HepG2 (cell line): Measurements from ENCODE around the gene JOSD1. TPM values are rescaled to one million over a fixed set of nuclear protein-coding genes. Genes with fewer than 3 reads are reported as not detected.
A peak's percentile ranks its signal among the peaks of the same experiment; 100 is the strongest.

Experiments used
- ATAC-seq: fragments of 200-7000 bp; cut with Tn5 transposase; 3 replicates; pipeline ENCODE4 v1.9.1; 2020; ENCODE audit warnings: mild to moderate bottlenecking, moderate library complexity
- BruUV-seq: library from RNA; stranded (reverse); fragments of 400-500 nt; replicated peaks from 2 replicates; lab custom pipeline; 2021; lab: Mats Ljungman, UMichigan
- CTCF ChIA-PET: fragments of 300-600 bp; formaldehyde crosslinking; extraction: SDS; loops from one replicate; lab custom pipeline; 2021; ENCODE audit warnings: low total read pairs, inconsistent platforms, low intra/inter-chr PET ratio; lab: Yijun Ruan, JAX
- POLR2A ChIA-PET: fragments of 350-600 bp; sonication (Branson Sonifier 250); formaldehyde crosslinking; loops from one replicate; lab custom pipeline; 2020; ENCODE audit warnings: antibody characterized with exemption, inconsistent platforms; lab: Yijun Ruan, JAX
- DNase-seq: peaks from one replicate; pipeline ENCODE4 v3.0.0-alpha.2; 2015; ENCODE audit warnings: low spot score
- FAIRE-seq: peaks from 3 replicates; lab custom pipeline; 2011; peaks lifted over from hg19 to GRCh38; lab: Jason Lieb, UNC
- H2AFZ ChIP-seq: one replicate; pipeline ENCODE4 v1.6.1; 2011; ENCODE audit warnings: low read length, inconsistent platforms
- H3K27ac ChIP-seq: fragments of 300-600 bp; 3 replicates; pipeline ENCODE4 v1.8.0; 2011; ENCODE audit warnings: mixed run types, mild to moderate bottlenecking, mixed read lengths, low read length, inconsistent platforms; ENCODE audit not compliant: insufficient read depth; ENCODE audit errors: extremely low read length
- H3K27me3 ChIP-seq, 2 experiments: fragments of 200-600 bp in 1 of 2; 2 replicates in 1 of 2; 3 replicates in 1 of 2; pipeline versions ENCODE4 v1.6.0 to v1.8.0; 2011; ENCODE audit warnings: low read length in 2 of 2, mild to moderate bottlenecking in 2 of 2, moderate library complexity in 2 of 2, inconsistent platforms in 1 of 2; ENCODE audit not compliant: insufficient read depth in 2 of 2, control insufficient read depth in 1 of 2
- H3K36me3 ChIP-seq, 2 experiments: fragments of 200-600 bp in 1 of 2; replicated peaks in 1 of 2; 2 replicates in 1 of 2; 3 replicates in 1 of 2; pipeline versions ENCODE4 v1.5.1 to v1.8.0; 2011; ENCODE audit warnings: low read length in 2 of 2, inconsistent platforms in 1 of 2; ENCODE audit not compliant: insufficient read depth in 2 of 2, control insufficient read depth in 1 of 2
- H3K4me1 ChIP-seq: 2 replicates; pipeline ENCODE4 v1.5.1; 2012; ENCODE audit warnings: low read length, inconsistent platforms; ENCODE audit not compliant: insufficient read depth
- H3K4me2 ChIP-seq: 2 replicates; pipeline ENCODE4 v1.6.0; 2011; ENCODE audit warnings: low read depth, low read length, inconsistent platforms
- H3K4me3 ChIP-seq, 3 experiments: fragments of 200-600 bp in 1 of 3; sonication (generic), shearing (Covaris generic) in 1 of 3; replicated peaks in 1 of 3; 2 replicates each; pipeline ENCODE4 v1.5.1; 2011 to 2016; ENCODE audit warnings: low read length in 3 of 3, inconsistent platforms in 2 of 3, low read depth in 2 of 3, mild to moderate bottlenecking in 2 of 3, control low read depth in 1 of 3, mixed read lengths in 1 of 3; ENCODE audit not compliant: insufficient read depth in 1 of 3
- H3K79me2 ChIP-seq: one replicate; pipeline ENCODE4 v1.6.1; 2011; ENCODE audit warnings: low read length, inconsistent platforms; ENCODE audit not compliant: insufficient read depth
- H3K9ac ChIP-seq: 2 replicates; pipeline ENCODE4 v1.6.0; 2011; ENCODE audit warnings: mild to moderate bottlenecking, low read depth, low read length, inconsistent platforms; ENCODE audit not compliant: insufficient read depth
- H3K9me3 ChIP-seq: 2 replicates; pipeline ENCODE4 v1.5.1; 2012; ENCODE audit warnings: mild to moderate bottlenecking, low read length
- H4K20me1 ChIP-seq: 2 replicates; pipeline ENCODE4 v1.6.0; 2011; ENCODE audit warnings: inconsistent platforms, mild to moderate bottlenecking, low read length, moderate library complexity; ENCODE audit not compliant: insufficient read depth
- AGO1 ChIP-seq: fragments of 200-400 bp; formaldehyde crosslinking; IDR thresholded peaks from 2 replicates; pipeline ENCODE4 v1.6.1; 2017; ENCODE audit warnings: mild to moderate bottlenecking, low read depth, low read length, moderate library complexity; ENCODE audit not compliant: poor library complexity, severe bottlenecking
- GABPB1 ChIP-seq: IDR thresholded peaks from 2 replicates; pipeline ENCODE4 v1.6.1; 2016; ENCODE audit warnings: mild to moderate bottlenecking, missing genetic modification reagents, moderate library complexity, missing compliant biosample characterization
- PHB2 ChIP-seq: fragments of 450-650 bp; IDR thresholded peaks from 2 replicates; pipeline ENCODE4 v1.6.1; 2018; ENCODE audit not compliant: partially characterized antibody
- PREB ChIP-seq: sonication (generic); formaldehyde crosslinking; IDR thresholded peaks from 2 replicates; pipeline ENCODE4 v1.4.0; 2020; ENCODE audit warnings: missing genetic modification reagents
- ZC3H4 ChIP-seq: sonication (generic); formaldehyde crosslinking; IDR thresholded peaks from 2 replicates; pipeline ENCODE4 v1.4.0; 2020; ENCODE audit warnings: missing genetic modification reagents, borderline replicate concordance
- ZNF251 ChIP-seq: sonication (generic); formaldehyde crosslinking; IDR thresholded peaks from 2 replicates; pipeline ENCODE4 v1.9.0; 2021; ENCODE audit warnings: mild to moderate bottlenecking, missing genetic modification reagents
- WGBS: methylation state at CpG from one replicate; pipeline ENCODE4 v1.1.6; 2017; ENCODE audit warnings: low lambda C conversion rate; 5-methylcytosine and 5-hydroxymethylcytosine counted together
- in situ Hi-C: cut with HindIII; loops from 2 replicates; pipeline ENCODE4 v1.10.0; 2017; ENCODE audit warnings: low pct_unique_long_range_greater_than_20kb; ENCODE audit not compliant: extremely low pct_ligation_motif_present
- intact Hi-C: fragments of 100-400 bp; cut with micrococcal nuclease; formaldehyde crosslinking; loops from one replicate; pipeline ENCODE4 v1.10.0; 2022; ENCODE audit not compliant: unreplicated experiment
- polyA plus RNA-seq, 8 experiments: library from polyadenylated mRNA; depleted of rRNA in 3 of 8; stranded (reverse) in 7 of 8; unstranded in 1 of 8; fragments of >200 nt; fragmentation: Illumina TruSeq in 4 of 8; extraction: Trizol in 4 of 8; gene quantifications; 2 replicates each; pipeline versions ENCODE4 v1.2.1 to v1.2.3, GENCODE V29; 2011 to 2016; ENCODE audit warnings: low read depth in 4 of 8, missing spikeins in 1 of 8, mixed read lengths in 1 of 8; ENCODE audit not compliant: insufficient read depth in 1 of 8
- total RNA-seq, 5 experiments: library from RNA; depleted of rRNA; stranded (reverse); fragments of >200 nt; fragmentation: Illumina TruSeq; extraction: Trizol; gene quantifications; 2 replicates each; pipeline ENCODE4 v1.2.3, GENCODE V29; 2016; ENCODE audit warnings: low read depth in 1 of 5
- TF ChIP-seq, protein P1 (sequence below): sonication (generic); formaldehyde crosslinking; IDR thresholded peaks from 2 replicates; pipeline ENCODE4 v1.4.0; 2020; ENCODE audit warnings: low read depth, mild to moderate bottlenecking, missing genetic modification reagents

JOSD1 gene
- total and polyA plus RNA-seq, 2 of the 13 experiments (the other 11 are each of a cell fraction or from before 2014, with no cell fraction given) = 31.7 to 38.4 TPM

- peaks cover 11% of the 10 kb centered on the region for H3K4me1 ChIP-seq
- DNase-seq (no peak), ATAC-seq (no peak), FAIRE-seq (no peak)
- BruUV-seq = TSS peak; percentile 47
- WGBS = 89% methylated on average over 12 of the region's 13 CpGs
- CTCF ChIA-PET = interaction anchor here (2.4 kb wide), 1 partner anchor 31 kb away, joined by 9 read pairs; no protein-coding TSS in a partner anchor
- H3K4me2 ChIP-seq = no peak overlapping the region
- H3K27me3 ChIP-seq = no peaks in the 10 kb centered on the region; a peak in 1 of 5 replicates
- TF ChIP-seq, protein P1, sequence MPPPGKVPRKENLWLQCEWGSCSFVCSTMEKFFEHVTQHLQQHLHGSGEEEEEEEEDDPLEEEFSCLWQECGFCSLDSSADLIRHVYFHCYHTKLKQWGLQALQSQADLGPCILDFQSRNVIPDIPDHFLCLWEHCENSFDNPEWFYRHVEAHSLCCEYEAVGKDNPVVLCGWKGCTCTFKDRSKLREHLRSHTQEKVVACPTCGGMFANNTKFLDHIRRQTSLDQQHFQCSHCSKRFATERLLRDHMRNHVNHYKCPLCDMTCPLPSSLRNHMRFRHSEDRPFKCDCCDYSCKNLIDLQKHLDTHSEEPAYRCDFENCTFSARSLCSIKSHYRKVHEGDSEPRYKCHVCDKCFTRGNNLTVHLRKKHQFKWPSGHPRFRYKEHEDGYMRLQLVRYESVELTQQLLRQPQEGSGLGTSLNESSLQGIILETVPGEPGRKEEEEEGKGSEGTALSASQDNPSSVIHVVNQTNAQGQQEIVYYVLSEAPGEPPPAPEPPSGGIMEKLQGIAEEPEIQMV (CRISPR knock-in tag) = no peak
- TF ChIP-seq GABPB1 (CRISPR knock-in tag) = no peak
- no peak for TF ChIP-seq ZNF251 (CRISPR knock-in tag)
- TF ChIP-seq ZC3H4 (CRISPR knock-in tag) = no peak
- TF ChIP-seq AGO1 = peak; percentile 46
- no peak for TF ChIP-seq PHB2
- TF ChIP-seq PREB (CRISPR knock-in tag) = no peak
- in situ Hi-C loops = no loop called here
- H3K9ac ChIP-seq = no peak overlapping the region
- peaks cover 34 to 56% of the 10 kb centered on the region in 2 experiments for H3K36me3 ChIP-seq
- no peak overlapping the region for H2AFZ ChIP-seq
- no peaks in the 10 kb centered on the region for H3K9me3 ChIP-seq
- POLR2A ChIA-PET = interaction anchor here (0.8 to 3.4 kb wide), 5 partner anchors 10 to 29 kb away, joined by 3 to 22 read pairs (median 3); no protein-coding TSS in a partner anchor
- no peaks in the 10 kb centered on the region for H3K79me2 ChIP-seq
- H3K27ac ChIP-seq = peak overlapping the region; percentile 15
- no peak overlapping the region for H3K4me3 ChIP-seq
- peaks cover 11% of the 10 kb centered on the region; the same call in 1 of the 2 replicates for H4K20me1 ChIP-seq
- intact Hi-C loops = no loop called here
These were observed 33.8 kb upstream of the JOSD1 start for GRCh38 chr22:38734421-38735100.
